Spleen (tissue), 7 donors: ENCODE results near the gene DOK7.

Experiments used
- CTCF ChIP-seq, 11 experiments: fragments of 200-600 bp in 7 of 11; fragments of 450-650 bp in 4 of 11; sonication (generic) in 4 of 11; IDR thresholded peaks in 8 of 11; conservative IDR thresholded peaks in 3 of 11; 1 replicate in 7 of 11; 2 replicates in 4 of 11; pipeline versions ENCODE4 v1.4.0 to v1.8.0; 2016 to 2021; ENCODE audit warnings: antibody characterized with exemption in 11 of 11, inconsistent platforms in 4 of 11, mild to moderate bottlenecking in 1 of 11
- POLR2A ChIP-seq, 3 donors: fragments of 450-650 bp; IDR thresholded peaks; one replicate each; pipeline ENCODE4 v1.5.1; 2017; ENCODE audit warnings: antibody characterized with exemption in 3 of 3, mild to moderate bottlenecking in 1 of 3
- donor health status: DM: no; HTN: no; CAD: no; lungs with moderate emphysema.
- donor health status: DM: no; HTN: no; CAD: no.
- donor health status: DM: no; HTN: no; CAD: no.

- TF ChIP-seq CTCF (IDR thresholded peaks at IDR 0.05 in 8 of 11, conservative IDR thresholded peaks at IDR 0.05 in 3 of 11) (no peak), POLR2A (IDR thresholded peaks at IDR 0.05) (no peak)
These were observed 69.8 kb downstream of the DOK7 start for GRCh38 chr4:3532751-3533422.
